Measurements from ENCODE around the gene THAP2.
"Not testable (repeated sequence)": the region's sequence is repeated elsewhere in the genome, so short reads cannot be mapped to it uniquely, and the experiment has no call there.

The THAP2 gene

GRCh38 chr12:71693126-71693525, 29.0 kb downstream of the THAP2 start:
- no peak for TF ChIP-seq TAF1 (IDR thresholded peaks at IDR 0.05; ENCODE audit: low read depth, low read length)
- no peak for TF ChIP-seq PAX5 (IDR thresholded peaks at IDR 0.05; ENCODE audit: insufficient read depth, low read length, severe bottlenecking)
- TF ChIP-seq POLR2A (IDR thresholded peaks at IDR 0.05; ENCODE audit: low read depth, low read length): no peak
- TF ChIP-seq SPI1 (IDR thresholded peaks at IDR 0.05; ENCODE audit: low read depth, low read length): no peak
- no peak for TF ChIP-seq POU2F2 (IDR thresholded peaks at IDR 0.05; ENCODE audit: low read depth, low read length)
- TF ChIP-seq POLR2AphosphoS5 (IDR thresholded peaks at IDR 0.05; ENCODE audit: low read depth, low read length): no peak
- FAIRE-seq (no peak), DNase-seq (ENCODE audit: insufficient read length, low spot score) (no peak)

- peak; percentile 76 for FAIRE-seq
- DNase-seq (ENCODE audit: insufficient read length, low spot score): not testable (repeated sequence)
These were observed 29.6 kb downstream of the THAP2 start for GRCh38 chr12:71693651-71694050.

GRCh38 chr12:71694099-71694820, 30.2 kb downstream of the THAP2 start:
- DNase-seq (ENCODE audit: insufficient read length, low spot score): no peak
- TF ChIP-seq POU2F2 (IDR thresholded peaks at IDR 0.05; ENCODE audit: low read depth, low read length) (peak; percentile 92), TAF1 (IDR thresholded peaks at IDR 0.05; ENCODE audit: low read depth, low read length) (no peak), SPI1 (IDR thresholded peaks at IDR 0.05; ENCODE audit: low read depth, low read length) (no peak), PAX5 (IDR thresholded peaks at IDR 0.05; ENCODE audit: insufficient read depth, low read length, severe bottlenecking) (no peak), POLR2A (IDR thresholded peaks at IDR 0.05; ENCODE audit: low read depth, low read length) (no peak), POLR2AphosphoS5 (IDR thresholded peaks at IDR 0.05; ENCODE audit: low read depth, low read length) (no peak)
- peak; percentile 80 for FAIRE-seq

GRCh38 chr12:71695782-71696181, 31.7 kb downstream of the THAP2 start:
- no peak for TF ChIP-seq SPI1 (IDR thresholded peaks at IDR 0.05; ENCODE audit: low read depth, low read length)
- TF ChIP-seq PAX5 (IDR thresholded peaks at IDR 0.05; ENCODE audit: insufficient read depth, low read length, severe bottlenecking): no peak
- TF ChIP-seq POLR2AphosphoS5 (IDR thresholded peaks at IDR 0.05; ENCODE audit: low read depth, low read length): no peak
- TF ChIP-seq POLR2A (IDR thresholded peaks at IDR 0.05; ENCODE audit: low read depth, low read length): no peak
- no peak for TF ChIP-seq TAF1 (IDR thresholded peaks at IDR 0.05; ENCODE audit: low read depth, low read length)
- DNase-seq (ENCODE audit: insufficient read length, low spot score) (no peak), FAIRE-seq (no peak)

GRCh38 chr12:71702181-71702580, 38.1 kb downstream of the THAP2 start:
- DNase-seq (ENCODE audit: insufficient read length, low spot score); FAIRE-seq: not testable (repeated sequence)

GRCh38 chr12:71702590-71702989, 38.5 kb downstream of the THAP2 start:
- TF ChIP-seq SPI1 (IDR thresholded peaks at IDR 0.05; ENCODE audit: low read depth, low read length) (no peak), POU2F2 (IDR thresholded peaks at IDR 0.05; ENCODE audit: low read depth, low read length) (no peak), PAX5 (IDR thresholded peaks at IDR 0.05; ENCODE audit: insufficient read depth, low read length, severe bottlenecking) (no peak), POLR2AphosphoS5 (IDR thresholded peaks at IDR 0.05; ENCODE audit: low read depth, low read length) (no peak), TAF1 (IDR thresholded peaks at IDR 0.05; ENCODE audit: low read depth, low read length) (no peak), POLR2A (IDR thresholded peaks at IDR 0.05; ENCODE audit: low read depth, low read length) (no peak)
- FAIRE-seq: no peak
- no peak for DNase-seq (ENCODE audit: insufficient read length, low spot score)

- FAIRE-seq (no peak), DNase-seq (ENCODE audit: insufficient read length, low spot score) (no peak)
- TF ChIP-seq POU2F2 (IDR thresholded peaks at IDR 0.05; ENCODE audit: low read depth, low read length) (no peak), POLR2A (IDR thresholded peaks at IDR 0.05; ENCODE audit: low read depth, low read length) (no peak), POLR2AphosphoS5 (IDR thresholded peaks at IDR 0.05; ENCODE audit: low read depth, low read length) (no peak), PAX5 (IDR thresholded peaks at IDR 0.05; ENCODE audit: insufficient read depth, low read length, severe bottlenecking) (no peak), TAF1 (IDR thresholded peaks at IDR 0.05; ENCODE audit: low read depth, low read length) (no peak), SPI1 (IDR thresholded peaks at IDR 0.05; ENCODE audit: low read depth, low read length) (no peak)
These were observed 39.1 kb downstream of the THAP2 start for GRCh38 chr12:71703206-71703605.

GRCh38 chr12:71704920-71705319, 40.8 kb downstream of the THAP2 start:
- no peak for TF ChIP-seq POLR2A (IDR thresholded peaks at IDR 0.05; ENCODE audit: low read depth, low read length)
- no peak for TF ChIP-seq POU2F2 (IDR thresholded peaks at IDR 0.05; ENCODE audit: low read depth, low read length)
- TF ChIP-seq TAF1 (IDR thresholded peaks at IDR 0.05; ENCODE audit: low read depth, low read length): no peak
- TF ChIP-seq POLR2AphosphoS5 (IDR thresholded peaks at IDR 0.05; ENCODE audit: low read depth, low read length): no peak
- TF ChIP-seq SPI1 (IDR thresholded peaks at IDR 0.05; ENCODE audit: low read depth, low read length): no peak
- no peak for TF ChIP-seq PAX5 (IDR thresholded peaks at IDR 0.05; ENCODE audit: insufficient read depth, low read length, severe bottlenecking)
- DNase-seq (ENCODE audit: insufficient read length, low spot score) (no peak), FAIRE-seq (no peak)

GRCh38 chr12:71708658-71709057, 44.6 kb downstream of the THAP2 start:
- DNase-seq (ENCODE audit: insufficient read length, low spot score): no peak
- no peak for TF ChIP-seq PAX5 (IDR thresholded peaks at IDR 0.05; ENCODE audit: insufficient read depth, low read length, severe bottlenecking)
- FAIRE-seq: no peak

GRCh38 chr12:71710276-71711125, 46.4 kb downstream of the THAP2 start:
- TF ChIP-seq POLR2A (IDR thresholded peaks at IDR 0.05; ENCODE audit: low read depth, low read length): no peak
- TF ChIP-seq POU2F2 (IDR thresholded peaks at IDR 0.05; ENCODE audit: low read depth, low read length): no peak
- no peak for TF ChIP-seq SPI1 (IDR thresholded peaks at IDR 0.05; ENCODE audit: low read depth, low read length)
- no peak for TF ChIP-seq TAF1 (IDR thresholded peaks at IDR 0.05; ENCODE audit: low read depth, low read length)
- TF ChIP-seq POLR2AphosphoS5 (IDR thresholded peaks at IDR 0.05; ENCODE audit: low read depth, low read length): no peak
- no peak for TF ChIP-seq PAX5 (IDR thresholded peaks at IDR 0.05; ENCODE audit: insufficient read depth, low read length, severe bottlenecking)
- DNase-seq (ENCODE audit: insufficient read length, low spot score) (no peak), FAIRE-seq (no peak)

Data from GM12891 (cell line).